GM23338 (cell line): ENCODE measurements around the gene SLC5A2.

ENCODE experiments used
- CREB1 ChIP-seq: fragments of 250-450 bp; sonication (Bioruptor Pico); IDR thresholded peaks from 2 replicates; pipeline ENCODE4 v1.5.0; 2020; ENCODE audit warnings: low read depth, mild to moderate bottlenecking, moderate library complexity
- EZH2 ChIP-seq: fragments of 200-600 bp; sonication (generic); IDR thresholded peaks from one replicate; pipeline ENCODE4 v1.8.0; 2017; ENCODE audit warnings: antibody characterized with exemption, mild to moderate bottlenecking, low read depth; ENCODE audit not compliant: unreplicated experiment
- JUNB ChIP-seq: IDR thresholded peaks from one replicate; pipeline ENCODE4 v1.6.1; 2016; ENCODE audit warnings: antibody characterized with exemption; ENCODE audit not compliant: unreplicated experiment
- POLR2AphosphoS5 ChIP-seq: IDR thresholded peaks from 2 replicates; pipeline ENCODE4 v1.6.1; 2016; ENCODE audit warnings: antibody characterized with exemption, low read depth
- STAT1 ChIP-seq: IDR thresholded peaks from one replicate; pipeline ENCODE4 v1.6.1; 2016; ENCODE audit warnings: antibody characterized with exemption; ENCODE audit not compliant: unreplicated experiment
- TF ChIP-seq, protein P1 (sequence below), 2 experiments: fragments of 200-600 bp in 1 of 2; sonication (generic) in 1 of 2; conservative IDR thresholded peaks; 2 replicates each; pipeline versions ENCODE4 v1.5.1 to v1.6.1; 2016 to 2017; ENCODE audit warnings: antibody characterized with exemption in 2 of 2, low read depth in 2 of 2, mild to moderate bottlenecking in 2 of 2, moderate library complexity in 1 of 2
- TF ChIP-seq, protein P2 (sequence below): IDR thresholded peaks from 2 replicates; pipeline ENCODE4 v1.6.1; 2016; ENCODE audit warnings: antibody characterized with exemption
- TF ChIP-seq, protein P3 (sequence below): IDR thresholded peaks from one replicate; pipeline ENCODE4 v1.6.1; 2018; ENCODE audit warnings: antibody characterized with exemption; ENCODE audit not compliant: unreplicated experiment

DNA sequence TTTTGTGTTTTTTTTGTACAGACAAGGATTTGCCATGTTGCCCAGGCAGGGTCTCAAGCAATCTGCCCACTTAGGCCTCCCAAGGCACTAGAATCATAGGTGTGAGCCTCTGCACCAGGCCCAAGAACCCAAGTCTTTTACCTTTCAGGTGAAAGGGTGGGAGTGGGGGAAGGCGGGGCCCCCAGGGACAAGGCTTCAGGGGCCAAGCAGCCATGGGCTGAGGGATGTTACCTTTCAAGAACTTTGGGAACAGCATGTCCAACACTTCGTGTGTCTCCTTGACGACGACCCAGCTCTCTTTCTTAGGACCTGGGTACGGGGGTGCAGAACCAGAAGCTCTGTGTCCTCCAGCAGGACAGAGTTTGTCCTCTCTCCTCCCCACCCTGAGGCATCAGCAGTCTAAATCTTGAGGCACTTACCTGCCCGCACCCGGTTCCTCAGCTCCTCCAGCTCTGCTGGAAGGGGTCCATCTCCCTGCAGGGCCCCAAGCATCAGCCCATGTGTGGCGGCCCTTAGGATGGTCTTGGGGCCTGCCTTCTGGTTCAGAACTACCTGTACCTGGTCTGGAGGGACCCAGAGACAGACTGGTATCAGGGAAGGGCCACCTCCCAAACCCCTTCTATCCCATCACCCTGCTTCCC, 9.0 kb downstream of the SLC5A2 start:
- TF ChIP-seq, protein P1, sequence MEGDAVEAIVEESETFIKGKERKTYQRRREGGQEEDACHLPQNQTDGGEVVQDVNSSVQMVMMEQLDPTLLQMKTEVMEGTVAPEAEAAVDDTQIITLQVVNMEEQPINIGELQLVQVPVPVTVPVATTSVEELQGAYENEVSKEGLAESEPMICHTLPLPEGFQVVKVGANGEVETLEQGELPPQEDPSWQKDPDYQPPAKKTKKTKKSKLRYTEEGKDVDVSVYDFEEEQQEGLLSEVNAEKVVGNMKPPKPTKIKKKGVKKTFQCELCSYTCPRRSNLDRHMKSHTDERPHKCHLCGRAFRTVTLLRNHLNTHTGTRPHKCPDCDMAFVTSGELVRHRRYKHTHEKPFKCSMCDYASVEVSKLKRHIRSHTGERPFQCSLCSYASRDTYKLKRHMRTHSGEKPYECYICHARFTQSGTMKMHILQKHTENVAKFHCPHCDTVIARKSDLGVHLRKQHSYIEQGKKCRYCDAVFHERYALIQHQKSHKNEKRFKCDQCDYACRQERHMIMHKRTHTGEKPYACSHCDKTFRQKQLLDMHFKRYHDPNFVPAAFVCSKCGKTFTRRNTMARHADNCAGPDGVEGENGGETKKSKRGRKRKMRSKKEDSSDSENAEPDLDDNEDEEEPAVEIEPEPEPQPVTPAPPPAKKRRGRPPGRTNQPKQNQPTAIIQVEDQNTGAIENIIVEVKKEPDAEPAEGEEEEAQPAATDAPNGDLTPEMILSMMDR (conservative IDR thresholded peaks at IDR 0.05; ENCODE audit: low read depth in 2 of 2): no peak
- TF ChIP-seq POLR2AphosphoS5: no peak
- no peak for TF ChIP-seq STAT1
- no peak for TF ChIP-seq EZH2
- TF ChIP-seq, protein P2, sequence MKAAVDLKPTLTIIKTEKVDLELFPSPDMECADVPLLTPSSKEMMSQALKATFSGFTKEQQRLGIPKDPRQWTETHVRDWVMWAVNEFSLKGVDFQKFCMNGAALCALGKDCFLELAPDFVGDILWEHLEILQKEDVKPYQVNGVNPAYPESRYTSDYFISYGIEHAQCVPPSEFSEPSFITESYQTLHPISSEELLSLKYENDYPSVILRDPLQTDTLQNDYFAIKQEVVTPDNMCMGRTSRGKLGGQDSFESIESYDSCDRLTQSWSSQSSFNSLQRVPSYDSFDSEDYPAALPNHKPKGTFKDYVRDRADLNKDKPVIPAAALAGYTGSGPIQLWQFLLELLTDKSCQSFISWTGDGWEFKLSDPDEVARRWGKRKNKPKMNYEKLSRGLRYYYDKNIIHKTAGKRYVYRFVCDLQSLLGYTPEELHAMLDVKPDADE: no peak
- TF ChIP-seq, protein P3, sequence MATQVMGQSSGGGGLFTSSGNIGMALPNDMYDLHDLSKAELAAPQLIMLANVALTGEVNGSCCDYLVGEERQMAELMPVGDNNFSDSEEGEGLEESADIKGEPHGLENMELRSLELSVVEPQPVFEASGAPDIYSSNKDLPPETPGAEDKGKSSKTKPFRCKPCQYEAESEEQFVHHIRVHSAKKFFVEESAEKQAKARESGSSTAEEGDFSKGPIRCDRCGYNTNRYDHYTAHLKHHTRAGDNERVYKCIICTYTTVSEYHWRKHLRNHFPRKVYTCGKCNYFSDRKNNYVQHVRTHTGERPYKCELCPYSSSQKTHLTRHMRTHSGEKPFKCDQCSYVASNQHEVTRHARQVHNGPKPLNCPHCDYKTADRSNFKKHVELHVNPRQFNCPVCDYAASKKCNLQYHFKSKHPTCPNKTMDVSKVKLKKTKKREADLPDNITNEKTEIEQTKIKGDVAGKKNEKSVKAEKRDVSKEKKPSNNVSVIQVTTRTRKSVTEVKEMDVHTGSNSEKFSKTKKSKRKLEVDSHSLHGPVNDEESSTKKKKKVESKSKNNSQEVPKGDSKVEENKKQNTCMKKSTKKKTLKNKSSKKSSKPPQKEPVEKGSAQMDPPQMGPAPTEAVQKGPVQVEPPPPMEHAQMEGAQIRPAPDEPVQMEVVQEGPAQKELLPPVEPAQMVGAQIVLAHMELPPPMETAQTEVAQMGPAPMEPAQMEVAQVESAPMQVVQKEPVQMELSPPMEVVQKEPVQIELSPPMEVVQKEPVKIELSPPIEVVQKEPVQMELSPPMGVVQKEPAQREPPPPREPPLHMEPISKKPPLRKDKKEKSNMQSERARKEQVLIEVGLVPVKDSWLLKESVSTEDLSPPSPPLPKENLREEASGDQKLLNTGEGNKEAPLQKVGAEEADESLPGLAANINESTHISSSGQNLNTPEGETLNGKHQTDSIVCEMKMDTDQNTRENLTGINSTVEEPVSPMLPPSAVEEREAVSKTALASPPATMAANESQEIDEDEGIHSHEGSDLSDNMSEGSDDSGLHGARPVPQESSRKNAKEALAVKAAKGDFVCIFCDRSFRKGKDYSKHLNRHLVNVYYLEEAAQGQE: no peak
- no peak for TF ChIP-seq JUNB
- TF ChIP-seq CREB1 (CRISPR knock-in tag): no peak
